HepG2 (cell line): ENCODE results near the gene ATG9A. TPM values are rescaled to one million over a fixed set of nuclear protein-coding genes. Genes with fewer than 3 reads are reported as not detected.

Experiments
- ARID3A ChIP-seq: IDR thresholded peaks from 2 replicates; pipeline ENCODE4 v1.6.1; 2012; ENCODE audit warnings: low read depth, low read length, improper control_type of control experiment
- BCL3 ChIP-seq: sonication (generic); formaldehyde crosslinking; IDR thresholded peaks from 2 replicates; pipeline ENCODE4 v1.5.1; 2020; ENCODE audit warnings: mild to moderate bottlenecking, missing genetic modification reagents, moderate library complexity
- FOXJ3 ChIP-seq: sonication (generic); formaldehyde crosslinking; IDR thresholded peaks from 2 replicates; pipeline ENCODE4 v1.4.0; 2020; ENCODE audit warnings: missing genetic modification reagents, mild to moderate bottlenecking, borderline replicate concordance
- FOXP4 ChIP-seq: sonication (generic); formaldehyde crosslinking; IDR thresholded peaks from 2 replicates; pipeline ENCODE4 v1.4.0; 2020; ENCODE audit warnings: missing genetic modification reagents
- GABPB1 ChIP-seq: IDR thresholded peaks from 2 replicates; pipeline ENCODE4 v1.6.1; 2016; ENCODE audit warnings: mild to moderate bottlenecking, missing genetic modification reagents, moderate library complexity, missing compliant biosample characterization
- GATAD1 ChIP-seq: IDR thresholded peaks from 2 replicates; pipeline ENCODE4 v1.6.1; 2016; ENCODE audit warnings: missing genetic modification reagents, missing compliant biosample characterization
- KAT2B ChIP-seq: fragments of 150-350 bp; IDR thresholded peaks from 2 replicates; pipeline ENCODE4 v1.6.1; 2014; ENCODE audit warnings: low read depth, low read length, borderline replicate concordance
- MAZ ChIP-seq, 2 experiments: sonication (generic) in 1 of 2; formaldehyde crosslinking in 1 of 2; IDR thresholded peaks; 2 replicates each; pipeline versions ENCODE4 v1.5.0 to v1.6.1; 2012 to 2020; ENCODE audit warnings: low read depth in 2 of 2, mild to moderate bottlenecking in 2 of 2, borderline replicate concordance in 1 of 2, improper control_type of control experiment in 1 of 2, low read length in 1 of 2, missing genetic modification reagents in 1 of 2, moderate library complexity in 1 of 2
- ONECUT2 ChIP-seq: sonication (generic); formaldehyde crosslinking; IDR thresholded peaks from 2 replicates; pipeline ENCODE4 v1.4.0; 2020; ENCODE audit warnings: missing genetic modification reagents
- POLR2A ChIP-seq, 2 experiments: IDR thresholded peaks; 2 replicates each; pipeline ENCODE4 v1.6.1; 2011; ENCODE audit warnings: low read depth in 2 of 2, low read length in 2 of 2, mild to moderate bottlenecking in 1 of 2, moderate library complexity in 1 of 2; ENCODE audit not compliant: insufficient read depth in 1 of 2
- POLR2AphosphoS5 ChIP-seq: IDR thresholded peaks from 2 replicates; pipeline ENCODE4 v1.6.1; 2012; ENCODE audit warnings: low read depth, low read length
- RBM22 ChIP-seq: fragments of 200-400 bp; formaldehyde crosslinking; optimal IDR thresholded peaks from 2 replicates; pipeline ENCODE3; 2017; ENCODE audit warnings: mild to moderate bottlenecking, low read length, moderate library complexity
- TBX3 ChIP-seq: fragments of 450-650 bp; IDR thresholded peaks from 2 replicates; pipeline ENCODE4 v1.6.1; 2017; ENCODE audit warnings: antibody characterized with exemption, mild to moderate bottlenecking, inconsistent platforms, borderline replicate concordance
- THAP9 ChIP-seq: sonication (generic); formaldehyde crosslinking; IDR thresholded peaks from 2 replicates; pipeline ENCODE4; 2020; ENCODE audit warnings: missing genetic modification reagents, mild to moderate bottlenecking, borderline replicate concordance
- ZBTB7A ChIP-seq: sonication (generic); formaldehyde crosslinking; IDR thresholded peaks from 2 replicates; pipeline ENCODE4 v1.8.0; 2022; ENCODE audit warnings: mild to moderate bottlenecking, missing genetic modification reagents
- ZNF160 ChIP-seq: sonication (generic); formaldehyde crosslinking; IDR thresholded peaks from 2 replicates; pipeline ENCODE4 v1.8.0; 2022; ENCODE audit warnings: mild to moderate bottlenecking, inconsistent platforms, missing genetic modification reagents
- ZNF337 ChIP-seq: sonication (generic); formaldehyde crosslinking; IDR thresholded peaks from 2 replicates; pipeline ENCODE4 v1.5.1; 2020; ENCODE audit warnings: missing genetic modification reagents, low read depth, mild to moderate bottlenecking, borderline replicate concordance
- ZNF614 ChIP-seq: IDR thresholded peaks from 2 replicates; pipeline ENCODE4 v1.6.1; 2018; ENCODE audit warnings: missing biosample characterization, missing genetic modification reagents, inconsistent platforms, borderline replicate concordance
- ZNF619 ChIP-seq: sonication (generic); formaldehyde crosslinking; IDR thresholded peaks from 2 replicates; pipeline ENCODE4 v1.4.0; 2020; ENCODE audit warnings: mild to moderate bottlenecking, missing genetic modification reagents
- ZNF775 ChIP-seq: sonication (generic); formaldehyde crosslinking; IDR thresholded peaks from 2 replicates; pipeline ENCODE4 v1.4.0; 2020; ENCODE audit warnings: missing genetic modification reagents, mild to moderate bottlenecking, moderate library complexity, borderline replicate concordance
- polyA plus RNA-seq, 8 experiments: library from polyadenylated mRNA; depleted of rRNA in 3 of 8; stranded (reverse) in 7 of 8; unstranded in 1 of 8; fragments of >200 nt; fragmentation: Illumina TruSeq in 4 of 8; extraction: Trizol in 4 of 8; gene quantifications; 2 replicates each; pipeline versions ENCODE4 v1.2.1 to v1.2.3, GENCODE V29; 2011 to 2016; ENCODE audit warnings: low read depth in 4 of 8, missing spikeins in 1 of 8, mixed read lengths in 1 of 8; ENCODE audit not compliant: insufficient read depth in 1 of 8
- total RNA-seq, 5 experiments: library from RNA; depleted of rRNA; stranded (reverse); fragments of >200 nt; fragmentation: Illumina TruSeq; extraction: Trizol; gene quantifications; 2 replicates each; pipeline ENCODE4 v1.2.3, GENCODE V29; 2016; ENCODE audit warnings: low read depth in 1 of 5

The ATG9A gene
- total and polyA plus RNA-seq, 2 of the 13 experiments (the other 11 are each of a cell fraction or from before 2014, with no cell fraction given): 35.0 to 131 TPM

GRCh38 chr2:219218732-219219701 lies 10.4 kb downstream of the ATG9A start, which contains the start of gene ABCB6 (continued):
- peak; percentile 77 for TF ChIP-seq FOXP4 (CRISPR knock-in tag)
- TF ChIP-seq ZBTB7A (CRISPR knock-in tag): peak; percentile 99
- peak; percentile 80 for TF ChIP-seq ZNF614 (CRISPR knock-in tag)
- peak; percentile 88; the same call in 1 of the 2 replicates for TF ChIP-seq ZNF160
- TF ChIP-seq ZNF775 (CRISPR knock-in tag): no peak; the same call in 1 of the 2 replicates
- TF ChIP-seq ONECUT2 (CRISPR knock-in tag): no peak; the same call in 1 of the 2 replicates
- TF ChIP-seq POLR2AphosphoS5: peak; percentile 98
- peak; percentile 71; the same call in 1 of the 2 replicates for TF ChIP-seq MAZ (IDR thresholded peaks at IDR 0.05; ENCODE audit: borderline replicate concordance, low read depth, low read length)
- peak; percentile 84; the same call in 1 of the 2 replicates for TF ChIP-seq MAZ (CRISPR knock-in tag; IDR thresholded peaks at IDR 0.05; ENCODE audit: low read depth)
- peak; percentile 84 for TF ChIP-seq GATAD1
- peak; percentile 94; the same call in 1 of the 2 replicates for TF ChIP-seq BCL3 (CRISPR knock-in tag)
- no peak for TF ChIP-seq ARID3A
- peak; percentile 85 for TF ChIP-seq GABPB1 (CRISPR knock-in tag)
- TF ChIP-seq TBX3: peak; percentile 33; the same call in 1 of the 2 replicates
- peak in 1 of 2 experiments; percentile 94; a peak in 2 of 4 replicates for TF ChIP-seq POLR2A (IDR thresholded peaks at IDR 0.05; ENCODE audit: insufficient read depth in 1 of 2, low read depth in 2 of 2, low read length in 2 of 2)
- peak; percentile 75; the same call in 1 of the 2 replicates for TF ChIP-seq ZNF619 (CRISPR knock-in tag)
- peak; percentile 96 for TF ChIP-seq RBM22
- peak; percentile 85 for TF ChIP-seq THAP9
- TF ChIP-seq ZNF337 (CRISPR knock-in tag): no peak; the same call in 1 of the 2 replicates
- 0 out of 2 replicates have a peak, but pooled peaks have one; percentile 4 for TF ChIP-seq FOXJ3
- no peak for TF ChIP-seq KAT2B
